Right renal pelvis (tissue), 4 donors: ENCODE measurements around the gene GPR31. TPM values are rescaled to one million over a fixed set of nuclear protein-coding genes. Genes with fewer than 3 reads are reported as not detected.
"Not testable (repeated sequence)": the region's sequence is repeated elsewhere in the genome, so short reads cannot be mapped to it uniquely, and the experiment has no call there.

Source experiments
- DNase-seq, 4 donors: peaks; one replicate each; pipeline ENCODE4 v3.0.0-alpha.2; 2013; ENCODE audit warnings: low read depth in 4 of 4, low spot score in 3 of 4, missing footprints in 1 of 4
- polyA plus RNA-seq, 4 donors: library from polyadenylated mRNA; unstranded; fragments of 120-200 nt; gene quantifications; one replicate each; pipeline ENCODE4 v1.2.1, GENCODE V29; 2013; ENCODE audit not compliant: insufficient read length in 4 of 4

Gene GPR31
- polyA plus RNA-seq, 4 donors, result not detected

DNA sequence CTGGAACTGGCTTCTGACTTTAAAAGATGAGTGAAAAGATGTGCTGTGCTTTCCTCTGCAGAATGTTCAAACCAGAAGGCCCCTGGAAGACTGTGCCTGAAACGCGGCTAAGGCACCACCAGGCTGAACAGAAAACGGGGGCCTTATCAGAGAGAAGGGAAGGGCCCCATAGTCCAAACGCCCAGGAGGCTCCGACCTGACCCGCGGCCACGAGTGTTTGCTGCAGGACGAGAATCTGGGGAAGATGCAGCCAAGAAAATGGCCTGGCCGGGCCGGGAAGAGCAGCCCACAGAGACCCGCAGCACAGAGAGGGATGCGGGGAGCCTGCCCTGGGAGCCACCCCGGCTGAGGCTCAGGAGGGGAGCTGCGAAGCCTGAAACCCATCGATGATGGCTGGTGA, 10.5 kb upstream of the GPR31 start:
- DNase-seq, result not testable (repeated sequence)

DNA sequence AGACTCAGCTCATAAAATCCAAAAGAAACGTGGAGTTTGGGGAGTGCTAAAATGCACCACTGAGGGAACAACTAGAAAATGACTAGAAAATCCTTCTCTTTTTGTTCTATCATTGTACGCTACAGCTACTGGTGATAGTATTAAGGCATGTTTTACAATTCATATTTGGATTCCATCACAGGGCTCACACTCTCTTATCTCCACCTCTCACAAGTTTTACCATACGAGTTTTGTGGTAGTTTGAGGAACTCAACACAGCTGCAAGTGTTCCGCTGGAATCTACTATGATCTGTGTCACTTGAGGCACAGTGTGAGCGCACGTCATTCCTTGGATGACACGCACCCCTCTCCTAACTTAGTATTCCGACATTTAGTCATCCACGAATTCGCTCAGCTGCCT, 9.9 kb upstream of the GPR31 start:
- DNase-seq, result not testable (repeated sequence)

DNA sequence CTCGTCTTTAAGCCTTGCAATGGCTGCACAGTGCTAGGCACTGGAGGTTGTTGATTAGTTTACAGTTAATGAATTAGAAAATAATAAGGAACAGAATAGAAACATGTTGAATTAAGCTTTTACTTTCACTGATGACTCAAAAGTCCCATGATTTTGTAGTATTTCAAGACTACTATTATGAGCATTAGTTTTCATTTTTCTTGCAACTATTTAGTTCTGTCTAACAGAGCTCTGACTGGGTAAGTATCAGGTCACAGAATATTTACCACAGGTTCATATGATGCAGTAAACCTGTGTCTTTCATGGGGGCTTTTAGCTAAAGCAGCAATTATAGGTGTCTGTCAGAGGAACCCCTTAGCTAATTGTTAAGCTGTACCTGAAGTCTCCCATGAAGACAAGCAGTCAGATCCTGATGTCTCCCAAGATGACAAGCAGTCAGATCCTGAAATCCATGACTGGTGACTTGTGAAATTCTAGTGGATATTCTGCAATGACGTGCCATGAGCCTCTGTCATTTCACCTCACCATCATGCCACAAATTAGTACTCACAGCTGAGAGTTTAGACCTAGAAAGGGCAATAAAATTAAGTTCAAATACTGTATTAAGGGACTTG, 8.2 kb upstream of the GPR31 start:
- no peak for DNase-seq

DNA sequence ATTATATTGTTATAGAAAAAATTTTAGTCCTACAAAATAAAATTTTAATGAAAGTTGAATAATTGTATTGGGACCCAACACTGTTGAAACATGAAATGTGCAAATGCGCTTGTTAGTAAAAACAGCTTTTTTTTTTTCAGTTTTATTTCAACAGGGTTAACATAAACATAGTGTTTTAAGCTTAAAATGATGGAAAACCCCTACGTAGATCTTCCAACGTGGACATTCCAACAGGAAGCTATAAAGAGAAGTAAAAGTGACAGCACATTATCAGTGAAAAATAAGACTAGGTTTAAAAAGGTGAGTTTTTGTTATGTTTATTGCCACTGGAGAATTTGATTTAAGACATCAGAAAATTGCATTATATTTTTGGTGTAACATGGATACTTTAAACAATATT, 6.5 kb upstream of the GPR31 start:
- no peak for DNase-seq

DNA sequence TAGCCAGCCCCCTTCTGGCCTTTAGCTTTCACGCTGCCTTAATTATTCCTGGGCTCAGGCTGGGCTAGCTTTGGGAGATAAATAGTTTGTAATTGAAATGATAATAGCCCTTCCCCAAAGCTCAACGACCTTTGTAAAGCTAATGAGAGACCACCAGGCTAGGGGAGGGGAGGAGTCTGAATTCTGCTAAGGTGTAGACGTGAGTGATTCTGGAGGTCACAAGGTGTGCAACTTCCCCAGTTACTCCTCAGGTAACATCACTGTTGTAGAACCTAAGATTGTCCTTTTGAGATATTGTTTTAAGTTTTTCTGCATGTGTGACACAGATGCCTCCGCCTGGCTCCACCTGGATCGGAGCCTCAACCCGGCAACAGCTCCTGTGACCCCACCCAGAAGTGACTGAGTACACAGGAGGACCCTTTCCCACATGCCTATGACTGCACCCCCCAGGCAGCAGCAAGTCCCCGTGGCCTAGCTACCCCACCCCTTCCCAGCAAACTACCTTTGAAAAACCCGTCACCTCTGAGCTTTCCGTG, 5.8 kb upstream of the GPR31 start:
- no peak for DNase-seq

DNA sequence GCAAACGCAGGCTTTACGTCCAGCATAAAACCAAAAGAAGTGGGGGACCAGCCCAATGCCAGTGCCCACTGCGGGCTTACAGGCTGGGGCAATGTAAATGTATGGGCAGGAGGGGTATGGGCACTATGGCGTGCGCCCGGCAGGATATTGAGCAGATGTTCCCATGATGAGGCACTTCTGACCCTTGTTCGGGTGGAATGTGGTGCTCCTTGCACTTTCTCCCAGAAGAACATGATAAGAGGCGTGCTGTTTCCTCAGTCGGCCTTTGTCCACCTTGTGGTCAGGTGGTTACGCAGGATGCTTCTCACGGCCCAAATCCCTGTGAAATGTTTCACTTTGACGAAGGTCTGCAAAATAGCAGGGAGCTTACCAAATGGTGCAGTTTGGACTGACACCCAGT, 4.8 kb upstream of the GPR31 start:
- no peak for DNase-seq

DNA sequence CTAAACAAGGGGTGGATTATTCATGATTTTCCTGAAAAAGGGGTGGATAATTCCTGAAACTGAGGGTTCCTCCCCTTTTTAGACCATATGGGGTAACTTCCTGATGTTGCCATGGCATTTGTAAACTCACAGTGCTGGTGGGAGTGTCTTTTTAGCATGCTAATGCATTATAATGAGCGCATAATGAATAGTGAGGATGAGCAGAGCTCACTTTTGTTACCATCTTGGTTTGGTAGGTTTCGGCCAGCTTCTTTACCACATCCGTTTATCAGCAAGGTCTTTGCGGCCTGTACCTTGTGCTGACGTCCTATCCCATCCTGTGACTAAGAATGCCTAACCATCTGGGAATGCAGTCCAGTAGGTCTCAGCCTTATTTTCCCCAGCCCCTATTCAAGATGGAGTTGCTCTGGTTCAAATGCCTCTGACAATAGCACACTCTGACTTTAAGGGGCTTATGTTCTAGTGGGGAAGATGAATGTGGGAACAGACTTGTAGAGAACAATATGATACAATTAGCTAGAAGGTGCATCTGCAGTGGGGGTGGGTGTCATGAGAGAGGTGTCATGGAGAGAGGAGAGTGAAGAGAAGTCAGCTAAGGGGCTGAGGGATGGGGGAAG, 4.2 kb upstream of the GPR31 start:
- no peak for DNase-seq

DNA sequence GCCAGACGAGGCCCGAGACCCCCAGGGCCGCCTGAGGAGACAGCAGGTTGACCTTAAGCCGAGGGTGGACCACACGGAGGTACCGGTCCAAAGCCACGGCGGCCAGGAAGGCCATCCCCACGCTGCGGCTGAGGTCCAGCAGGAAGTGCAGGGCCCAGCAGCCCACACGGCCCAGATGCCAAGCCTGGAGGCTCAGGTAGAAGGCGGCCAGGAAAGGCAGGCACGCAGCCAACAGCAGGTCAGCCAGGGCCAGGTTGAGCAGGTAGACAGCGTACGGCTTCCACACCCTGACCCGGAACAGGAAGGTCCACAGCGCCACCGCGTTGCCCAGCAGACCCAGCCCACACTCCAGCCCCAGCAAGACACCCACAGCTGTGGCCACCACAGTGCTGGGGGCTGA, 366 bp downstream of the GPR31 start:
- DNase-seq, result no peak

DNA sequence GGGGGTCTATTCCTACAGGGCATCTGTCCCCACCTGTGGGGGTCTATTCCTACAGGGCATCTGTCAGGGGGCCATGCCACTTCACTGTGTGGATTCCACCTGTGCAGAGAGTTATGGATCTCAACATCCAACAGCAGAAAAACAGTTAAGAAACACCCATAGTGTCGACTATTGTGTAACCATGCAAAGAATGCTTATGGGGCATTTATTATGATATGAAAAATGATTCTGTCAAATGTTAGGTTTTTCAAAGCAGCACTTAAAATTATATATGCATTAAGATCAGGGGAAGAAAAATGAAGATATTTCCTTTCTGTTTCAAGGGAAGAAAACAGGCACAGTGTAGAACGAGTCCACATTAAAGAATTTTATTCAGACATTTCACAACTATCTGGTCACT, 2.9 kb downstream of the GPR31 start:
- DNase-seq, result no peak

DNA sequence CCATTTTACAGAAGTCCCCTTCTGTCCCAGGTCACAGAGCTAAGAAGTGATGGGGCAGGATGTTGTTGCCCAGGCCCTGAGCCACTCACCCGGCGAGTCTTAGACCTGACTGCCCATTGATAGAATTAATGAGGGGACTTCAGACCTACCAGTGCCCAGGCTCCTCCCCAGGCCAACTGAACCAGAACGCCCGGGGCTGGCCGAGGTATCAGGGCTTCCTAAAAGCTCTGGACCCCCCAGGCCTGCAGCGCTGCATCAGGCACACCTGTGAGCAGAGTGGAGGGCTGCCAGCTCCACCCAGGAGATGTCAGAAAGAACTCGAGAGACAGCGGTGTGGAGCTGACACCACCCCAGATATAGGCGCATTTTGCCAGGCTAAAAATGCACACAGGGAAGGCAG, 3.5 kb downstream of the GPR31 start:
- no peak for DNase-seq

DNA sequence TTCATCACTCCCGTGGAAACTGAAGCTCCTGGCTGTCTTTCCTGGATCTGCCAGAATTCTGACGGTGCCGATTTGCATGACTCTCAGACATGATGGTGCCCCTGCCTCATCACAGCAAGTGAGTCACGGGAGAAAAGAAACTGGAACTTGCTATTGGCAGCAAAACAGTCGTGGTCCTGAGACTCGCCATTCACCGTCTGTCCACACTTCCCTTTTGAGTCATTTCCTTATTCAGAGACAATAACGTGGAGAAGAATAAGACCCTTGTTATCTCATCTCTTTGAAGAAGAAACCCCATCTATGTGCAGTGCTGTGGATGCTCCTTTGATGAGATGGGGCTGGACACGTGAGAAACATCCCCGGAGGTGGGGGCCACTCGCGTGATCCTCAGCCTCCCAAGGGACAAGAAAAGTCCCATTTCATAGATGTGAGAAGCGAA, 4.2 kb downstream of the GPR31 start:
- no peak for DNase-seq

DNA sequence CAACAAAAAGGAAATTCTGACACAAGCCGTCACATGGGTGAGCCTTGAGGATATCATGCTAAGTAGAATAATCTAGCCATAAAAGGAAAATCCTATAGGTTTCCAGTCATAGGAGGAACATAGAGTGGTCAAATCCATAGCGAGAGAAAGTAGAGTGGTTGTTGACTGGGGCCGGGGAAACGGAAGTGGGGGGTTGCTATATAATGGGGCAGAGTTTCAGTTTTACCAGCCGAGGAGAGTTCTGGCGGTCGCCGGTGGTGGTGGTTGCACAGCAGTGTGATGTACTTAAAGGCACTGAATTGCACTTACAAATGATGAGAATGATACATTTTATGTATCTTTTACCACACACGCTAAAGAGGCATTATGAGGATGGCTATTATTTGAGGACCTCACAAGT, 4.9 kb downstream of the GPR31 start:
- no peak for DNase-seq

DNA sequence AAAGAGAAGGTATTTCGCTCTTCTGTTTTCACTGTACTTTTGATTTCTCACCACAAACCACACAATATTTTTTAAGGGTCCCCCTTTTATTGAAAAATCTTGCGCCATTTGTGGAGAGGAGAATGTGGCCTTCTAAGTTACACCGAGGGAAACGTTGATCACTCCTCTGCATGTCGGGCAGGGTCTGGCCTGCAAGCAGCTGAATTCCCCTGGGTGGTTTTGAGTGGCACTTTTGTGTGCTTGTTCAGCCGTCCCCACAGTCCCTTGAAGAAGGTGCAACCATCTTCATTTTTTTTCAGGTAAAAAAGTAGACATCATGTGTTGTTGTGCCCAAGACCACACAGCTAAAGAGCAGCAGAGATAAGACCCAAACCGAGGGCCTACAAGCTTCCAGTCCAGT, 6.1 kb downstream of the GPR31 start:
- DNase-seq, result no peak

DNA sequence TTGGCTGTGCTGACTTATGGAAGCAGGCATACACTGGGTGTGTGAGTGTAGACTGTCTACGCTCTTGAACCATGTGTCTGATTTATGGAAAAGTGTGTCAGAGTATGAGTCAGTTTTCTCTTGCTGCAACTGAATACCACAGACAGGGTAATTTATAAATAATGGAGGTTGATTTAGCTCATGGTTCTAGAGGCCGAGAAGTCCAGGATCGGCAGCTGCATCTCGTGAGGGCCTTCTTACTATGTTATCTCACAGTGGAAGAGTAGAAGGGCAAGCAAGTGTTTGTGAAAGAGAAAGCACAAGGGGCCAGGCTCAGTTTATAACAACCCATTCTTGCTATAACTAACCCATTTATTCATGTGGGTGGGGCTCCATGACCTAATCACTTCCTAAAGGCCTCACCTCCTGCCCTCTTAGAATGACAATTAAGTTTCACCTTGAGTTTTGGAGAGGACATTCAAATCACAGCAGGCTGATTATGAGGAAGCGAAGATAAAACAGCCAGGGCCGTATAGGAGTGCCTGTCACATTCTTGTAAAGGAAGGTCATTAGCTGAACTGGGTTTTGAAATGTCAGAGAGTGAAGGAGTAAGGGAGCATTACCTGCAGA, 6.7 kb downstream of the GPR31 start:
- no peak for DNase-seq

DNA sequence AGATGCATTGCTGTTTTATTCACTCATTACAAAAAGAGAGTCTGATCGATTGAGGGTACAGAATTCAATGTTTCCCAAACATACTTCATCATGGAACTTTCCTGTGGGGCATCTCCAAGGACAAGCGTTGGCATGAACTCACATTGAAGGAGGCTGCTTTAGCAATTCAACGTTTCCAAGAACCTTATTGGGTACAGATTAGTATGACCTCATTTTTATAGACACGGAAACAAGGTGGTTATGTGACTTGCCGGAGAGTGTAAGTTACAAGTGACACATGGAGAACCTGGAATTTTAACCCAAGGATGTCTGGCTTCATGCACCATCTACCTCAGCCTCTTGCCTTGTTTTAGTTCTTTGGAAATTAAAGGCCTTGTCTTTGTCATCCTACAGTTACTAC, 8.8 kb downstream of the GPR31 start:
- DNase-seq, result no peak

DNA sequence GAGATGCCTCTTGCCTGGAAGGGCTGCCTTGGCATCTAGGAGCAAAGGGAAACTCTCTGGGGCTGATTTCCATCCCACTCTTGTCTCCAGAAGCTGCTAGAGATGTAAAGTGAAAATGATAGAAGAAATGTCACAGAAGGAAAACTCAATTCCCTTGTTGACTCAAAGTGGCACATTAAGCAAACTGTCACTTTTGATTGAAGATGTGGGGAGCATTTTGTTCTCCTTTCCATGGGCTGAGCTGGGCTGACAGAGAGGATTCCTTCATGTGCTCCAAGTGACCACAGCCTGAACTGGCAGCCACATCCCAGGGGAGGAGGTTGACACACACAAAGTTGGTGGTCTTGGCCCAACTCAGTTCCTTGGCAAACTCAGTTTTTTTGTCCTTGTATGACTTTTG, 9.8 kb downstream of the GPR31 start:
- DNase-seq, result no peak

DNA sequence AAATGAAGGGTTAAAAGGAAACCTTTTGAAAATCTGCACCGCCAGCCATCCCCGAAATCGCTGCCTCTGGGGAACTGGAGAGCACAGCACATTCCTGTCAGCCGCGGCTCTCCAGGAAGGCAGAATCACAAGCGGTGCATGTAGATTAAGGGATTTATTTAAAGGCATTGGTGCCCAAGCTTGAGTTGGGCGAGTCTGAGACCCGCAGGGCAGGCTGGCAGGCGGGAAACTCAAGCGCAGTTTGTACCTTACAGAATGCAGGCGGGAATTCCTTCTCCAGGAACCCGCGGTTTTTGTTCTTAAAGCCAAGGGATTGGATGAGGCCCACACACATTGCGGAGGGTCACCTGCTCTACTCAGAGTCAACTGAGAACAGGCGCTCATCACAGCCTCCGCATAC, 10.8 kb downstream of the GPR31 start:
- no peak for DNase-seq

DNA sequence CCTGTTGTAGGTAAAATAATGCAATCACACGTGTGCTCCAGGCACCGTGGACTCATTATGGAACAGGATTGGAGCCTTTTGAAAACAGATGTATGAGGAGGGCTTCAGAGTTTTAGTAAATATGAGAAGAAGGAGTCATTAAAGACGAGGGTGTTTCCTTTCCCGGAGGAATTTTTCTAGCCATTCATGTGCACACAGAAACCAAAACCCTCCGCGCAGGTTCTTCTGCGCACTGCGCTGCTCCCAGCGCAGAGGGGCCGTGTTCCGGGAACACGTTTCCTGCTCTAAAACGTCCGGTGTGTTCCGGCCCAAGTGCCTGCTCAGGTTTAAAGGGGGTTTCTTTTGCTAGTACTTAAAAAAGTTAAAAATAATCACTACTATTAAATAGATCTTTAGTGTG, 11.6 kb downstream of the GPR31 start:
- DNase-seq, result no peak

DNA sequence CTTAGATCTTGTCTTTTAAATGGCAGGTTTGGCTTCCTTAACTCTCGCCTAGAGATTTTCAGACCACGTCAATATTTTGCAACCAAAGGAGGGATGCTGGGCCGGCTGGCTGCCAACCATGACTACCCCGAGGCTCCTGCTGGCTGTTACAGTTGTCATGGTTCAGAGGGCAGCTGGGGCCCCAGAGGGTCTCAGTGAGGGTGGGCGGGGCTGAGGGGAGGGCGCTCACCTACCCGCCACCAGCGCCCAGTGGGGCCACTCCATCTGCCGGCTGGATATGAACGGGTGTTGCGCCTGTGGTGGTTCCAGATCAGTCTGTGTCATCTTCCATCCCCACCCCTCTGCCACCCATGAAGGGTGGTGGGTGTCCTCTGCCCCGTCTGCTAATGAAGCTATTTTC, 12.3 kb downstream of the GPR31 start:
- no peak for DNase-seq

DNA sequence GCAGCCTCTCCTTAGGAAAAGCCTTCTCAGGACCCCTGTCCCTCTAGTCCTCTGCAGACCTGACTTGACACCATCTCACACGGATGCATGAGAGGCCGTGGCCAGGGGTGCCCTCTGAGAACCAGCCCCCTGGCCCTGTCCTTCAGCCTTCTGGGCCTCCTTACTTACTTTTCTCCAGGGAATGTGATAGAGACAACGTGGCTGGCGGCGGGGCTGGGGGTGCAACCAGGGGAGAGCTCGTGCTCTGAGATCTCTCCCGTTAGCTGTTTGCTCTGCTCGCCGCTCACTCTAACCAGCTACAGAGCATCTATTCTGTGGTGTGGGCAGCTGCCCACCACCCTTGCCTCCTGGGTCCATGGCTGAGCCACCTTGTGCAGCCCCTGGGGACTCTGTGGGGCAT, 14.7 kb downstream of the GPR31 start:
- DNase-seq, result no peak

DNA sequence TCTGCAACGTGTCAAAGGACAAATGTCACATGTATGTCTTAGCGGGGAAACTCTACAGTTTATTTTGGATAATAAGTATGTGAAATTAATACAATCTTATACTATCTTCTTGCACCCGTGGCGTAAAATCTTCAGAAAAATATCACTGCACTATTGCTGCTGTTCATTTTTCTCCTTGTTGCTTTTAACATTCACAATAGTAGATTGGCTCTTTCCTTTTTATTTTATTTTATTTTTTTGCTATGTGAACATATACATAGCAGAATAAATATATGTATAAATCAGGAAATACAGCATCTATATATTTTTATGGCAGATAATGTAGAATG, 15.4 kb downstream of the GPR31 start:
- DNase-seq, result no peak

DNA sequence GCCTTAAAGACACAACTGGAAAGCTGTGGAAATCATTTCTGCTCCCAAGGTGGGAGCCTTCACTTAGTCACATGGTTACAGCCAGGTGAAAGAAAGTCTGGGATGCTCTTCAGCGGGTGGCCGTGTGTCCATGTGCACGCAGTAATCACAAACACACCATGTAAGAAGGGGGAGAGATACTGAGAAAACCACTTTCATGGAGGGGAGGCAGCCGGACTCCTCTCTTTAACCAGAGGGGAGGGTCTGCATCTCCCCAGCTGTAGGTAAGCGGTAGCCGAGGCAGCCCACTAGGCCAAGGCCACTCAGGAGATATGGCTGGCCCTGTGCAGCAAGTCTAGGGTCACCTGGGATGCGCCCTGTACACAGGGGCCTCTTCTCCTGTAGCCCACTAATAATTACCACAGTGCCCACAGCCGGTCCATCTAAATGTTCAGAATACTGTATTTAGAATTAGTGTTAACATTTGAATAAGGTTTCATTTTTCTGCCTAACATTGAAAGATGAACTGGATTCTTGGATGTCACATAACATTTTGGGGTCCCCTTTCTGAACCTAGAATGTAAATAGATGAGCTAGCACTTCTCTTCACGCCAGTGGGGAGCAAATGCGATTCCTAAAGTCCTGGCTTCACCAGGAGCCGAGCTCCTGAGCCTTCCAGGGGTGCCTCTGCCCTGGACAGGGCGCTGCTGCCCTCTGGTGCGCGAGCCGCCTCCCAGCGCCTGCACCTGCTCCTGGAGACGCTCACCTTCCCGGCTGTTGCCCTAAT, 15.9 kb downstream of the GPR31 start:
- no peak for DNase-seq
